ENCODE measurements around the gene BCL2L2.
A peak's percentile ranks its signal among the peaks of the same experiment; 100 is the strongest.
"Not testable (repeated sequence)": the region's sequence is repeated elsewhere in the genome, so short reads cannot be mapped to it uniquely, and the experiment has no call there.

Gene BCL2L2

GRCh38 chr14:23306412-23307145 lies at the start of gene BCL2L2:
BCL2L2 (plus strand) TSS chr14:23306833; CDS start chr14:23307768, 935 bp downstream.
- DNase-seq: peak; percentile 35

- DNase-seq: no peak
Measured at GRCh38 chr14:23258256-23258655, 48.4 kb upstream of the BCL2L2 start.

- no peak for DNase-seq
Measured at GRCh38 chr14:23259426-23259825, 47.2 kb upstream of the BCL2L2 start.

GRCh38 chr14:23260849-23261248 lies 45.8 kb upstream of the BCL2L2 start:
- not testable (repeated sequence) for DNase-seq

- DNase-seq: no peak
Measured at GRCh38 chr14:23269193-23269592, 37.4 kb upstream of the BCL2L2 start.

GRCh38 chr14:23275412-23275811 lies 31.2 kb upstream of the BCL2L2 start:
- no peak for DNase-seq

- no peak for DNase-seq
Measured at GRCh38 chr14:23277189-23277588, 29.4 kb upstream of the BCL2L2 start.

GRCh38 chr14:23277928-23278327 lies 28.7 kb upstream of the BCL2L2 start:
- not testable (repeated sequence) for DNase-seq

GRCh38 chr14:23281247-23281646 lies 25.4 kb upstream of the BCL2L2 start:
- no peak for DNase-seq

- DNase-seq: no peak
Measured at GRCh38 chr14:23284654-23285529, 21.7 kb upstream of the BCL2L2 start.

GRCh38 chr14:23285530-23286019 lies 21.1 kb upstream of the BCL2L2 start:
- DNase-seq: no peak

GRCh38 chr14:23286020-23286901 lies 20.4 kb upstream of the BCL2L2 start, which contains the start of gene HOMEZ:
HOMEZ (minus strand) TSS chr14:23286132; CDS start chr14:23285952, 180 bp downstream.
- peak; percentile 96 for DNase-seq

GRCh38 chr14:23286902-23287479 lies 19.6 kb upstream of the BCL2L2 start:
- DNase-seq: no peak

- peak; percentile 21 for DNase-seq
Measured at GRCh38 chr14:23294734-23295561, 11.7 kb upstream of the BCL2L2 start.

GRCh38 chr14:23296012-23296777 lies 10.4 kb upstream of the BCL2L2 start:
- no peak for DNase-seq

GRCh38 chr14:23297096-23297495 lies 9.5 kb upstream of the BCL2L2 start:
- DNase-seq: no peak

GRCh38 chr14:23297611-23298277 lies 8.9 kb upstream of the BCL2L2 start:
- DNase-seq: no peak

- no peak for DNase-seq
Measured at GRCh38 chr14:23299211-23299957, 7.2 kb upstream of the BCL2L2 start.

Data from NCI-H1436 treated with DMSO at 0.1 percent for 48 hours (cell line).